HG02759 (cell line): ENCODE data around the gene CLEC4G.
A peak's percentile ranks its signal among the peaks of the same experiment; 100 is the strongest.
"Not testable (repeated sequence)": the region's sequence is repeated elsewhere in the genome, so short reads cannot be mapped to it uniquely, and the experiment has no call there.

Source experiments
- ATAC-seq: cut with Tn5 transposase; IDR thresholded peaks from one replicate; pipeline ENCODE4 v1.9.1; 2021; ENCODE audit warnings: mild to moderate bottlenecking, moderate library complexity; ENCODE audit not compliant: unreplicated experiment

Gene CLEC4G

GRCh38 chr19:7746903-7747884 is 15.3 kb upstream of the CLEC4G start, which contains the start of gene CD209:
Gene CD209, minus strand, starts transcription at chr19:7747534. Its CDS starts 23 bp downstream, at chr19:7747511.
- no peak for ATAC-seq

GRCh38 chr19:7746306-7746705 is 14.4 kb upstream of the CLEC4G start:
- not testable (repeated sequence) for ATAC-seq

GRCh38 chr19:7744871-7745650 is 13.2 kb upstream of the CLEC4G start:
- ATAC-seq: no peak

GRCh38 chr19:7744199-7744786 is 12.4 kb upstream of the CLEC4G start:
- ATAC-seq: no peak

- ATAC-seq: peak; percentile 82
These were observed 11.5 kb upstream of the CLEC4G start for GRCh38 chr19:7743425-7743841.

GRCh38 chr19:7742991-7743390 is 11.1 kb upstream of the CLEC4G start:
- ATAC-seq: no peak

- ATAC-seq: no peak
These were observed 10.7 kb upstream of the CLEC4G start for GRCh38 chr19:7742575-7742974.

GRCh38 chr19:7740682-7741054 is 8.8 kb upstream of the CLEC4G start:
- no peak for ATAC-seq

GRCh38 chr19:7739801-7740681 is 8.1 kb upstream of the CLEC4G start:
- no peak for ATAC-seq

GRCh38 chr19:7739211-7739755 is 7.4 kb upstream of the CLEC4G start:
- ATAC-seq: no peak

- ATAC-seq: no peak
These were observed 6.1 kb upstream of the CLEC4G start for GRCh38 chr19:7738023-7738422.

GRCh38 chr19:7737215-7737614 is 5.3 kb upstream of the CLEC4G start:
- no peak for ATAC-seq

GRCh38 chr19:7736148-7736547 is 4.2 kb upstream of the CLEC4G start:
- no peak for ATAC-seq

- no peak for ATAC-seq
These were observed 2.6 kb upstream of the CLEC4G start for GRCh38 chr19:7734220-7735203.

- ATAC-seq: no peak
These were observed 1.5 kb upstream of the CLEC4G start for GRCh38 chr19:7733376-7733775.

GRCh38 chr19:7731615-7732014 is 295 bp downstream of the CLEC4G start:
- ATAC-seq: no peak

- ATAC-seq: no peak
These were observed 703 bp downstream of the CLEC4G start for GRCh38 chr19:7731218-7731595.

GRCh38 chr19:7730286-7731217 is 1.4 kb downstream of the CLEC4G start:
- no peak for ATAC-seq
